ENCODE measurements around the gene SMYD4.

DNA sequence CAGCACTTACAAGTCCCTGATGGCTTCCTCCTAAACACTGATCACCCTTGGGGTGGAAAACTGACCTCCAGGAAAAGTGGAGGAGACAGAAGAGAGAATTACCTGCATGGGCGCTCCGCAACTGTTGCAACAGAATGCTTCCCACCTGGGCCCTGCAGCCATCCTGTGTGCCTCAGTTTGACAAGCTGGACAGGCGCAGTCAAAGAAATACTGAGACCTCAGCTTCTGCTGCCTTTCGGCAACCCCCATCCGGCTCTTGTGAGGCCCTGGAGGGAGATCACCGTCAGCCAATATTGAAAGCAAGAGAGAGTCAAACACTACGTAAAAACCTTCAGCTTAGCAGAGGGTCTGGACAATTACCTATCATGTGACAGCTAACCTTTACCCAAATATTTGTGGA lies 43.0 kb downstream of the SMYD4 start:
- TF ChIP-seq, protein P1, sequence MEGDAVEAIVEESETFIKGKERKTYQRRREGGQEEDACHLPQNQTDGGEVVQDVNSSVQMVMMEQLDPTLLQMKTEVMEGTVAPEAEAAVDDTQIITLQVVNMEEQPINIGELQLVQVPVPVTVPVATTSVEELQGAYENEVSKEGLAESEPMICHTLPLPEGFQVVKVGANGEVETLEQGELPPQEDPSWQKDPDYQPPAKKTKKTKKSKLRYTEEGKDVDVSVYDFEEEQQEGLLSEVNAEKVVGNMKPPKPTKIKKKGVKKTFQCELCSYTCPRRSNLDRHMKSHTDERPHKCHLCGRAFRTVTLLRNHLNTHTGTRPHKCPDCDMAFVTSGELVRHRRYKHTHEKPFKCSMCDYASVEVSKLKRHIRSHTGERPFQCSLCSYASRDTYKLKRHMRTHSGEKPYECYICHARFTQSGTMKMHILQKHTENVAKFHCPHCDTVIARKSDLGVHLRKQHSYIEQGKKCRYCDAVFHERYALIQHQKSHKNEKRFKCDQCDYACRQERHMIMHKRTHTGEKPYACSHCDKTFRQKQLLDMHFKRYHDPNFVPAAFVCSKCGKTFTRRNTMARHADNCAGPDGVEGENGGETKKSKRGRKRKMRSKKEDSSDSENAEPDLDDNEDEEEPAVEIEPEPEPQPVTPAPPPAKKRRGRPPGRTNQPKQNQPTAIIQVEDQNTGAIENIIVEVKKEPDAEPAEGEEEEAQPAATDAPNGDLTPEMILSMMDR (IDR thresholded peaks at IDR 0.05), result no peak
- TF ChIP-seq POLR2A (IDR thresholded peaks at IDR 0.05) (no peak), EP300 (IDR thresholded peaks at IDR 0.05) (no peak)
